HG03175 (cell line): Measurements from ENCODE around the gene ARHGAP42.

Source experiments
- ATAC-seq: cut with Tn5 transposase; IDR thresholded peaks from one replicate; pipeline ENCODE4 v1.9.1; 2021; ENCODE audit warnings: mild to moderate bottlenecking, moderate library complexity; ENCODE audit not compliant: unreplicated experiment

Gene ARHGAP42

DNA sequence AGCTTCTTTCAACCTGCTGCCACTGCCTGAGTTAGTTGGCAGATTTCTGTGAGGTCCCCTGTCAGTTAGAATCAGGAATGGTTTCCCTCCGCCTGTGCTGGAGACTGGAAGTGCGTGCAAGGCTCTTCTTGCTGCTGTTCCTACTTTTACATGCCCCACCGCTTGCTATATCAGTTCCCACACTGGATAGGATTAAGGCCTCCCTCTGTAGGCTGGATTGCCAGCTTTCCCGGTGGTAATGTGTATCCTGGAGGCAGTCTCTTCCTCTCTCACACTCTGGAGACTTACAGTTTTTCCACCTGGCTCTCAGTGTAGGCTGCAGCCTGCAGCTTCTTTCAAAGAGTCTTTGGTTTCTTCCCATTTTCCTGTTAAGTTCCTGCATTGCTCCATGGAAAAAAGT, 66.5 kb downstream of the ARHGAP42 start:
- ATAC-seq: no peak

DNA sequence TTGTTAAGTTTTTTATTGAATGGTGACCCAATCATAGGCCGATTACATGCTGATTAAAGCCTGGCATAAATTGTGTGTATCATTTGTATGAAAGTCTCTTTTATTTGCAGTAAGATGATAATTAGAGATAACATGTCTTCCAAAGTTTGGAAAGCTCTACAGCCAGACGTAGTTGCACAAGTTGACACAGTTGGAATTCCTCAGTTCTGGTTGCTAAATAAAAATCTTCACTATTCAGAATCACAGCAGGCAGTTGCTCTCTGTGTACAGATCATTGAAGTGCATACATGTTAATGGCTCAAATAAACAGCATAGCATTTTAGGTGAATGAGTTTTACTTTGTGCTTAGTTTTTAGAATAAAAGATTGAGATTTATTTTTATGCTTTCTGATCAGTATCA, 69.5 kb downstream of the ARHGAP42 start:
- no peak for ATAC-seq

- ATAC-seq: no peak
Observed at GRCh38 chr11:100757646-100758045, 70.6 kb downstream of the ARHGAP42 start.

DNA sequence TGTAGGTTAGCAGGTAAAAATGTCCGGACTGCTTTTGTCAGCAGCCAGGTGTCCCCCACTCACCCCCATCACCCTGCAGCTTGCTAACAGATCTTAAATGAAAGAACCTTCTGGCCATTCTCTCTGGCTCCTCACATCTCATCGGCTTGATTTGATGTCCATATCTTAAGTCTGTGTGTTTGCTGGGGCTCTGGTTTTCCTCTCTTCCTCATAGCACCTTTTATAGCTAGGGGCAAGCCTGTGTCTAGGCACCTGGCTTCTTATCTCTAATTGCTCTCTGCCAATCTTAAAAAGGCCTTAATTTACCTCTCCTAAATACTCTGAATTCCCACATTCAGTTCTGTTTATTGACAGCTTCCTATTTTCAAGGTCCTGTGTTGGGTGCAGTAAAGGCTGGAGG, 72.0 kb downstream of the ARHGAP42 start:
- no peak for ATAC-seq

DNA sequence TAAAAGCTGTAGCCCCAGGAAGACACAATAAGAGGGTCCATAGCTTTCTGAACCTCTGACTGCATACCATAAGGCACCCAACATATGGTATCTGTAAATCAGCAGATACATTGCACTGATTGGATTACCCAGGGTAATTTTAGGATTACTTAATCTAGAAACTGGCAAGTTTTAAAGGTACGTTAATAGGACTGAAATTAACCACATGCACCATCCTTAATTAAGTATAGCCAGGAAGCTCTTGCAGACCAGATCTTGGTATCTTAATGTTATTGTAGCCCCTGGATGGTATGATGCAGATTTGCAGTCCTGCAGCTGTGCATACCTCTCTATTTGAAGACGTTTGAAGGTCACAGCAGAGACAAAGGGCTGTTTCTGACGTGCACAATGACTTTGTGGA, 72.8 kb downstream of the ARHGAP42 start:
- no peak for ATAC-seq

- ATAC-seq: no peak
Observed at GRCh38 chr11:100760744-100761143, 73.7 kb downstream of the ARHGAP42 start.

DNA sequence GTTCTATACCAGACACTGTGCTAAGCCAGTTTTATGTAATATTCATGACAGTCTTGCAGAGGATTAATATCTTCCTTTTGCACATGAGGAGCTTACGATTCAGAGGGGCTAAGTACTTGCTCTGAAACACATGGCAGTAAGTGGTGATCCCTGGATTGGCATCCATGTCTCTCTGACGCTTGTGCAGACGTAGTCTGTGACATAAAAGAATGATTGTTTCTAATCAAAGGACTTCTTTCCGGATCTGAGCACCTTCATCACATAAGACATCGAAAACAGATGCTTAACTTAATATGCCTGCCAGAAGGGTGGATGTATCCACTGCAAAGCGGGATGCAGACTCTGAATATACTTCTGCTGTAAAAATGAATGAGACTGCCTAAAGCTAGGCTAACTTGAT, 74.8 kb downstream of the ARHGAP42 start:
- no peak for ATAC-seq

GRCh38 chr11:100766764-100767163, 79.7 kb downstream of the ARHGAP42 start:
- no peak for ATAC-seq

- ATAC-seq: no peak
Observed at GRCh38 chr11:100769165-100769564, 82.1 kb downstream of the ARHGAP42 start.

DNA sequence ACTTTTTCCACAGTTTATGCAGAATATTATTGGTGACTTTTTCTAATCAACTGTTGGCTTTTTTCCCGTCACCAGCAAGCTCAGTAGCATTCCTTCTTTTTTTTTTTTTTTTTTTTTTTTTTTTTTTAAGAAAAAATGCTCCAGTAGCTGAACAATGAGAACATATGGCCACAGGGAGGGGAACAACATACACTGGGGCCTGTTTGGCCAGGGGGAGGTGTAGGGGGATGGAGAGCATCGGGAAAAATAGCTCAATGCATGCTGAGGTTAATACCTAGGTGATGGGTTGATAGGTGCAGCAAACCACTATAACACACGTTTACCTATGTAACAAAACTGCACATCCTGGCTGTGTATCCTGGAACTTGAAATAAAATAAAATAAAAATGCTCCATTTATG, 82.5 kb downstream of the ARHGAP42 start:
- no peak for ATAC-seq

- no peak for ATAC-seq
Observed at GRCh38 chr11:100774132-100774531, 87.0 kb downstream of the ARHGAP42 start.

DNA sequence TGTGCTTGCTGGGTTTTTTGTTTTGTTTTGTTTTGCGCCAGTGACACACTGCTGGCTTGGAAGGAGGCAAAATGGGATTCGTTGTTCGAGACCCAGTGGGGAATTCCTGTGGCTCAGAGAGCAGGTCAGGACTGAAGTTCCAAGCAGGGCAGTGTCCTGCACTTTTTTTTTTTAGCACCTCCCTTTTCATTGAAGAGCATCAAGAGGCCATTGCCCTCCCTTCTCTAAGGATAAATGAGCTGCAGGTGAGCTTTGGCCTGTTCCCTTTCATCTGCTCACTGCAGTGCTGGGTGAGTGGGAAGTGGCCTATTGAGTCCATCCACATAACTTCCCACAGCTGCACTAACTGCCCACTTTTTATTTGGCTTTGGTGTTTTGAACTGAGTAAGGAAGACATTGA, 87.8 kb downstream of the ARHGAP42 start:
- no peak for ATAC-seq

- no peak for ATAC-seq
Observed at GRCh38 chr11:100776212-100776896, 89.3 kb downstream of the ARHGAP42 start.

- no peak for ATAC-seq
Observed at GRCh38 chr11:100777103-100777502, 90.0 kb downstream of the ARHGAP42 start.

GRCh38 chr11:100777736-100778135, 90.6 kb downstream of the ARHGAP42 start:
- ATAC-seq: no peak

DNA sequence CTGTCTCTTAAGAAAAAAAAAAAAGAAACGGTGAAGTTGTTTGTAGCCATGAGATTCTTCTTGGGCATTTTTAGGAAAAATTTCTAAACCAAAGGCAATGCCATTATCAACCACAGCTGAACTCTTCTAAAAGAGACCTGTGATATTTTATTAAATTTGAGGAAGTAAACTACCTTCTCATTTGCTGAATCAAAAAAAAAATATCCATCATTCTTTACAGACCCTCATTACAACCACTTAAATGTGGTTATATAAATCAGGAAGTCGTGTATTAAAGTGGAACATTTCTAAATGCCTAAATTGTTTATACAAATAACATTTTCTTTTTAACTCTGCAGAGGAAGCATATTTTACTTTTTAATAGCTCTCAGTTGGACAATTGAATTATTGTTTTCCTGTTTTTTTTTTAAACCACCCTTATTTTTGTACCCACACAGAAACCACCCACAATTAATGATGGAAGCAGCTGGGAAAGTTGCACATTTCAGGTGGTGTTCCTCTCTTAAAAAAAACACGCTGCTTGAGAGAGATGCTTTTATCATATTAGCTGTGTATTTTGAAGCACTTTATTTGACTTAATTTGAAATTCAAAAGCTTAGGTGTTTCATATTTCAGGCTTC, 91.2 kb downstream of the ARHGAP42 start:
- ATAC-seq: no peak

DNA sequence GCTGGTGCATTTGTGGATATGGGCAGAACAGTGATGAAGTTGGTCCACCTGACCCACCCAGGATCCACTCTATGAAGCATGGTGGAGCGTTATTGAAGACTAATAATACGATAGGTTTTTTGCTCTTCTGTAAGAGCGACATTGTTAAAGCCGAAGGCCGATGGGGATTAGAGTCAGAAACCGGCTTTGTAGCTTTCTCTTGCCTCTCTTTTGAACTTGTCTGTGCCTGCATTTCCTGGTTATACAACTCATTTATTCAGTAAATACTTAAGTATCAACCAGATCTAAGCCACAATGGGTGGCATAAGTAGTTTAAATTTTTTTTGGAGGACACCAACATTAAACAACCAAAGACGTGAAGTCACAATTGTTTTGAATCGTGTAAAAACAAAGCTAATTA, 93.4 kb downstream of the ARHGAP42 start:
- ATAC-seq: no peak

DNA sequence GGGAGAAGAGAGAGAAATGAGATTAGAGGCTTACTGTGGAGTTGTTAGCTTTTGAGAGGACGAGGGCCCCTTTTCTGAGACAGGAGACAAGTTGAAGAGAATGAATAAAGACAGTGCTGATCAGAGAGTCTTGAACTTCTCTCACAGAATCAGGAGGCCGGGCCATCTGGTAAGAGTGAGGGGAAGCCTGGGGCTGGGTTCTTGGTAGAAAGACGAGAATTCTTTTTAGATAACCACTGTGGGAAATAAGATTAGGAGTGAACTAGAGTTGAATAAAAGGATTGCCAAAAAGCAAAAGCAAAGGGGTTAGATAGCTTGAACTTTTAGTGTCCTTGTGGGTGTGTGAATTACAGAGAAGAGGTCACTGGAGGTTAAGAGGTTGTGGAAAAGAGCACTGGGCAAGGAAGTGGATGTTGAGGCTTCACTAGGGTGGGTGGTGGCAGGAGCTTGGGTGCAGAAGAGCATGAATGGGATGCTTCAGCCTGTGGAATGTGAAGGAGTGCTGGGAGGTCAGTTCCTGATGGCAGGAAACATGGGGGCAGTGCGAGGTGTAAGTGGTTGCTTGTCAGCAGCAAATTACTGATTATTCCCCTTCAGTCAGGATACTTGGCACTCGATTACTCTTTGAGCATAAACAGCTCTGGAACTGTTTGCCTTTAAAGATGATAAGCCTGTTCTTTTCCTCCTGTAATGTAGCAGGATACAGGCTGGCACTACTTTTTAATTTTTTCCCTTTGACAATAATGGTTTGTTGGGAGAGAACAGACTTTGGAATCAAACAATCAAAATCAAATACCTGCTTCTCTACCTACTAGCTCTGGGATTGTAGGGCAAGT, 98.3 kb downstream of the ARHGAP42 start:
- no peak for ATAC-seq

GRCh38 chr11:100788561-100789295, 101.6 kb downstream of the ARHGAP42 start:
- no peak for ATAC-seq

GRCh38 chr11:100789500-100789899, 102.4 kb downstream of the ARHGAP42 start:
- ATAC-seq: no peak

DNA sequence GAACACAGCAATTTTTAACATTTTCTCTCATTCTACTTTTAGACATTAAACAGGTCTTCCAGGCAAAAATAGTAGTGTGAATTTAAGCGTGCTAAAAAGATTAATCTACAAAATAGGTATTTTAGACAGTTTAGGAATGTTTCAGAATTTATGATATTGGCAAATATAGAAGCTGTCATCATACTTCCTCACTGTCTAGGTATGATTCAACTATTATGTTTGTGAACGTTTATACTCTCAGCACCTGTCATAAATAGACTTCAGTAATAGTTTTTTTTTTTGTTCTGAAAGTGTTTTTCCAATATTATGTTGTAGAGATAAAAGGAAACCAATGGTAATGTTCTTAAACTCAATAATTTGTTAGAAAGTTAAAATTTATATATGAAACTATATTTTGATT, 103.0 kb downstream of the ARHGAP42 start:
- no peak for ATAC-seq
